CD4-positive, alpha-beta T cell treated with Interferon gamma for 1 hour (primary cell): Measurements from ENCODE around the gene SLC22A23.

Experiments
- DNase-seq: peaks from one replicate; pipeline ENCODE4 v3.0.0-alpha.2; 2020

SLC22A23 gene

GRCh38 chr6:3350252-3350796 is 106.5 kb downstream of the SLC22A23 start:
- DNase-seq = no peak

GRCh38 chr6:3349388-3350251 is 107.2 kb downstream of the SLC22A23 start:
- DNase-seq = no peak

GRCh38 chr6:3348821-3349220 is 108.0 kb downstream of the SLC22A23 start:
- no peak for DNase-seq

GRCh38 chr6:3347826-3348225 is 109.0 kb downstream of the SLC22A23 start:
- DNase-seq = no peak

GRCh38 chr6:3347247-3347646 is 109.6 kb downstream of the SLC22A23 start:
- DNase-seq = no peak

GRCh38 chr6:3346476-3346875 is 110.4 kb downstream of the SLC22A23 start:
- no peak for DNase-seq

GRCh38 chr6:3345836-3346235 is 111.0 kb downstream of the SLC22A23 start:
- DNase-seq = no peak

- DNase-seq = no peak
Observed at GRCh38 chr6:3343089-3343883, 113.6 kb downstream of the SLC22A23 start.

GRCh38 chr6:3341467-3341866 is 115.4 kb downstream of the SLC22A23 start:
- DNase-seq = no peak

GRCh38 chr6:3340894-3341293 is 116.0 kb downstream of the SLC22A23 start:
- no peak for DNase-seq

- DNase-seq = no peak
Observed at GRCh38 chr6:3340358-3340802, 116.5 kb downstream of the SLC22A23 start.

GRCh38 chr6:3339811-3340210 is 117.0 kb downstream of the SLC22A23 start:
- DNase-seq = no peak

GRCh38 chr6:3337521-3338350 is 119.1 kb downstream of the SLC22A23 start:
- DNase-seq = no peak

GRCh38 chr6:3336859-3337515 is 119.9 kb downstream of the SLC22A23 start:
- DNase-seq = no peak

GRCh38 chr6:3336066-3336786 is 120.6 kb downstream of the SLC22A23 start:
- DNase-seq = no peak

GRCh38 chr6:3335169-3335568 is 121.7 kb downstream of the SLC22A23 start:
- no peak for DNase-seq

GRCh38 chr6:3334555-3334954 is 122.3 kb downstream of the SLC22A23 start:
- no peak for DNase-seq

- no peak for DNase-seq
Observed at GRCh38 chr6:3333263-3333662, 123.6 kb downstream of the SLC22A23 start.

- no peak for DNase-seq
Observed at GRCh38 chr6:3331971-3332370, 124.9 kb downstream of the SLC22A23 start.

- no peak for DNase-seq
Observed at GRCh38 chr6:3331494-3331893, 125.4 kb downstream of the SLC22A23 start.

- DNase-seq = no peak
Observed at GRCh38 chr6:3330199-3330598, 126.7 kb downstream of the SLC22A23 start.
